ENCODE data around the gene TADA1.
"Not testable (repeated sequence)": the region's sequence is repeated elsewhere in the genome, so short reads cannot be mapped to it uniquely, and the experiment has no call there.

TADA1 gene

GRCh38 chr1:166888373-166889111 lies 12.5 kb upstream of the TADA1 start:
- DNase-seq = peak; percentile 4 to 23

- DNase-seq = no peak
These were observed 8.9 kb upstream of the TADA1 start for GRCh38 chr1:166884971-166885370.

- peak in 1 of 2 experiments; percentile 57 for DNase-seq
These were observed 8.1 kb upstream of the TADA1 start for GRCh38 chr1:166884040-166884642.

- DNase-seq = no peak
These were observed 6.8 kb upstream of the TADA1 start for GRCh38 chr1:166882893-166883292.

GRCh38 chr1:166878173-166878917 lies 2.3 kb upstream of the TADA1 start:
- not testable (repeated sequence) for DNase-seq

GRCh38 chr1:166876540-166876838 lies 425 bp upstream of the TADA1 start:
- no peak for DNase-seq

- no peak for DNase-seq
These were observed 746 bp downstream of the TADA1 start for GRCh38 chr1:166875302-166875733.

- no peak for DNase-seq
These were observed 1.6 kb downstream of the TADA1 start for GRCh38 chr1:166874464-166874863.

- DNase-seq = no peak
These were observed 5.5 kb downstream of the TADA1 start for GRCh38 chr1:166870584-166870983.

GRCh38 chr1:166869318-166870099 lies 6.6 kb downstream of the TADA1 start:
- DNase-seq = no peak

- no peak for DNase-seq
These were observed 7.4 kb downstream of the TADA1 start for GRCh38 chr1:166868639-166869038.

GRCh38 chr1:166865926-166866325 lies 10.1 kb downstream of the TADA1 start:
- no peak for DNase-seq

- DNase-seq = no peak
These were observed 16.5 kb downstream of the TADA1 start for GRCh38 chr1:166859597-166859996.

GRCh38 chr1:166858726-166859419 lies 17.2 kb downstream of the TADA1 start:
- no peak for DNase-seq

- no peak for DNase-seq
These were observed 18.1 kb downstream of the TADA1 start for GRCh38 chr1:166857995-166858394.

- DNase-seq = no peak
These were observed 20.5 kb downstream of the TADA1 start for GRCh38 chr1:166855558-166855957.

GRCh38 chr1:166852918-166853317 lies 23.1 kb downstream of the TADA1 start:
- DNase-seq = no peak

- DNase-seq = no peak
These were observed 26.9 kb downstream of the TADA1 start for GRCh38 chr1:166849135-166849534.

- DNase-seq = no peak
These were observed 27.9 kb downstream of the TADA1 start for GRCh38 chr1:166848193-166848592.

GRCh38 chr1:166844791-166845190 lies 31.3 kb downstream of the TADA1 start:
- no peak for DNase-seq

- no peak for DNase-seq
These were observed 32.1 kb downstream of the TADA1 start for GRCh38 chr1:166843769-166844596.

- no peak for DNase-seq
These were observed 32.7 kb downstream of the TADA1 start for GRCh38 chr1:166843322-166843721.

All from NCI-H524 (cell line).